ENCODE results near the gene NRN1L. TPM values are rescaled to one million over a fixed set of nuclear protein-coding genes. Genes with fewer than 3 reads are reported as not detected.

Gene NRN1L
- total RNA-seq (2022; extraction: Qiagen RNA extraction) = 0.17 to 0.32 TPM (median 0.23 TPM) in 3 of 5 replicates, not detected in the others

DNA sequence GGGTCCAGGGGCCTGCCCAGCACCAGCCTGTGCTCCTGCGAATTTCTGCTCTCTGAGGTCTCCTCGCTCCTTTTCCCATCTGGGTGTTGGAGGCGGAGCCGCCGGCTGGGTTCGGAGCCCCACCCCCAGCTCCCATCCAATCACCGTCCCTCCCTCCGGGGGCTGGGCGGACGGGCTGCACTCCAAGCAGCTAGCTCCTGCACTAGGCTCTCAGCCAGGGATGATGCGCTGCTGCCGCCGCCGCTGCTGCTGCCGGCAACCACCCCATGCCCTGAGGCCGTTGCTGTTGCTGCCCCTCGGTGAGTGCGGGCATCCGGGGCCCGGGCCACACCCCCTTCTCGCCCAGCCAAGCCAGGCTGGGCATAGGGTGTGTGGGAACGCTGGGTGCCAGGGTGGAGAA is at the start of gene NRN1L:
Gene NRN1L, plus strand, starts transcription at position 202 of the 400 bp plus-strand sequence. Its CDS starts 19 bp downstream, at position 221.

DNA sequence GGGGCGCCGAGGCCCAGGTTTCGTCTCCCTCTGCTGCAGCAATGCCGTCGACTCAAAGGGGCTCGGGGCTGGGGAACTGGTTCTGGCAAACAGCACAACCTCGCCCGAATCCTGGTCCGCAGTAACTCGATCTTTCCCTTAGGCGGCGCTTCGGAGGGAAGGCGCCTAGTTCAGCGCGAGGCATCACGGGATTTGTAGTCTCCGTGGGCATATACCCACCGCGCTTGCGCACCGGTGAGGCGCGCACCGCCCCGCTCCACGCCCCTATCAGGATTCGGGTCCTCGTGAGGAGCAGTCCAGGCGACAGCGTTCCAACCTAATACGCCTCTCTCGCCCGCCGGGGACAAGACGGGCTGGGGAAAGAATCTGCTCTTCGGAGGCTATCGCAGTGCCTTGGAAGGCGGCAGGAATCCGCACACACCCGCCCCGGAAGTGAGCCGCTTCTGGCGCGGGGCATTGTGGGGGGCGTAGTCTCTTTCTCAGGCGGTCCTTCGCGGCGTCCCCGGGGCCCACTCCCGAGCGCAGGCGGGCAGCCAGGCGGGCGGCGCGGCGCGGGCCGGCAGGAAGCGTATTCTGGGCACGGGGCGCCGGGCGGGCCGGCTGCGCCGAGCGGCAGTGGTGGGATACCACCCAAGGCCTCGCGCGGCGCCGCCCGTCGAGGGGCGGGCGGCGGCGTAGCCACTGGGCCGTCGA is 42.7 kb upstream of the NRN1L start, which contains the start of gene THAP11:
Gene THAP11, plus strand, starts transcription at position 505 of the 693 bp plus-strand sequence. CDS start 235 bp downstream, outside the sequence.

DNA sequence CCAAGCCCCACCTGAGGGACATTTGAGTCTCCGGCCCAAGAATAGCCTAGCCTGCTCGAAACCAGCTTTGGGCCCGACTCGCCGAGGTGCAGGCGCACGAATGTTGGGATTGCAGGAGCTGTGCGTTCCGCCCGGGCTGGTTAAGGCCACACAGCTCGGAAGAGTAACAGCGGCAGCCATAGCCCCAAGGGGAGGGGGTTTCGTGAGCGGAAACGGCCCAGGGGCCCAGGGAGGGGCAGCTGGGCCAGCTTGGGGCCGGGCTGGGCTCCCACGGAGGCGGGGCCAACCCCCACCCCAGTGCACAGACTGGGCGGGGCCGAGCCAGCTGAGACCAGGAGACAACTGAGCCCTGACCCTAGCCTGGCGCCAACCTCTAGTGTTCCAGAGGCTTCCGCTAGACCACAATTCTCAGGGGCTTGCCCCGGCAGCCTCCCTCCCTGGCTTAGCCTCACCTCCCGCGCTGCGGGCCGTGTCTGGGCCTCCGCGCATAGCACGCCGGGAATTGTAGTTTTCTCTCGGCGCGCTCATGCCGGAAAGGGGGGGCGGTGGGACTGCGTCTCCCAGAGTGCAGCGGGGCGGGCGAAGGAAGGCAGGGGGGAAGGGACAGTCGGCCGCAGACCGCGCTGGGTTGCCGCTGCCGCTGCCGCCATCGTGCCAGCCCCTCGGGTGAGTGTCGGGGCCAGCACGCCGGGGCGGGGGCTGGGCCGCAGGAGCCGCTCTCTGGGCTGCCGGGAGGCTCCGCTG is 38.2 kb upstream of the NRN1L start, which contains the start of gene NUTF2:
Gene NUTF2, plus strand, starts transcription at position 614 of the 744 bp plus-strand sequence. CDS start 18,198 bp downstream, outside the sequence.

DNA sequence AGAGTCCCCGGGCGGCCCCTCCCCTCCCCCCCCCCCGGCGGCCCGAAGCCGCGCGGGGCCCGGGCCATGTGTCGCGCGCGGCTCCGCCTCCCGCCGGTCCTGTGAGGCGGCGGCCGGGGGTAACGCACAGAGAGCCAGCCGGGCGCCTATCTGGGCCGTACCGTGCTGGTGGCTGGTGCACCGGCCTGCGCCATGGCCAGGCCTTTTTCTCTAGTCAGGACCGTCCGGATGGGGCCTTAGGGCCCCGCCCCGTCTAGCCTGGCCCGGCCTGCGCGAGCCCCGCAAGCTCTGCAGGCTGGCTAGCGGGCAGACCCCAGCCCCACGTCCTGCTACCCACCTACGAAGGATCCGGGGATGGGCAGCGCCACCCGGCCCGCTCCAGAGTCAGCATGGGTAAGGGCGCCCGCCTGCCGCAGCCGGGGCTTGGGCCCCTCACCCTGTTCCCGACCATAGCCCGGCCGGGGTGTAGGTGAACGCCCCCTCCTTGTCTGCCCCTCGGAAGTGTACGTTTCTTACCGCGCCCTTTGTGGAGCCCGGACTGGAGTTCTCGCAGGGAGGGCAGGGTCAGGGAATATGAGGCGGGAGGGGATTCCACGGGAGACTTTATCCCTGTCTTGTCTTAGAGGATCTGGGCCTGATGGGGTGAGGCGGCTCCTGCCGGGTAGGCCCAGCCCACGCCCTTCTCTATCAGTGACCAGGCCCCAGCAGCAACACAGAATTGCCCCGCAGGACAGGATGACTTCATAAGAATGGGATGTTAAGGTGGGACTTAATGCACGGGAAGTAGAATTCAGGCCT is 37.4 kb upstream of the NRN1L start, which contains the start of gene CENPT:
Gene CENPT, minus strand, starts transcription at position 630 of the 798 bp plus-strand sequence. CDS start 13,834 bp downstream, outside the sequence.

DNA sequence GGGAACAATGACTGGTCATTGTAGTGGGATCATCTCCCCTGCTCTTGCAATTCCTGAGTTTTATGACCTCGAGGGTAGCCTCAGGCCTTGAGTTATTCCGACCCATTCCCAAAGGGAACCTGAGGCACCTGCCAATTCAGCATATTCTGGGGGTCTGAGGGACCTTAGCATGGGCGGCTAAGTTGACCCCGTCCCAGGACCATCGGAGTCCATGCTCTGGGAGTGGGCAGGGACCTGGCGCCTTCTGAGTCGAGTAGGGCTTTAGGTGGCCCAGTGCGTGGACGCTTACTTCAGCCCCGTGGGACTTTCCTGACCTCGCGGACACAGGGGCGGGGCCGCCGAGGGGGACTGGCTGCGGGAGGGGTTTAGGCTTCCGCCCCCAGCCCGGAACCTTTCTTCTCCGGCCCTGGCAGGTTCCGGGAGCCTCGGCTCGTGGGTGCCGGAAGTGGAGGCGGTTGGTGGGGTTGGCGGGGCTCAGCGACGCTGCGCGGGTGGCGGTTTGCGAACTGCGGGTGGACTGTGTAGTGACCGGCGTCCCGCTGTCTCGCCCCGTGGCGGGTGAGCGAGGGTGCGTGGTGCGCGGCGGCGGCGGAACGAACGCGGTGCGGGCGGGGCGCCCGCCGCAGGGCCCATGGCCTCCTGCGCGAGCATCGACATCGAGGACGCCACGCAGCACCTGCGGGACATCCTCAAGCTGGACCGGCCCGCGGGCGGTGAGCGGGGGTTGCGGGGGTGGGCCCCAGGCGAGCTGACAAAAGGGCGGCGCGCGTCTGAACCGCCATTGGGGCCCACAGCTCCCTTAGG is 11.9 kb upstream of the NRN1L start, which contains the start of gene EDC4:
Gene EDC4, plus strand, starts transcription at position 422 of the 804 bp plus-strand sequence. Its CDS starts 210 bp downstream, at position 632.

DNA sequence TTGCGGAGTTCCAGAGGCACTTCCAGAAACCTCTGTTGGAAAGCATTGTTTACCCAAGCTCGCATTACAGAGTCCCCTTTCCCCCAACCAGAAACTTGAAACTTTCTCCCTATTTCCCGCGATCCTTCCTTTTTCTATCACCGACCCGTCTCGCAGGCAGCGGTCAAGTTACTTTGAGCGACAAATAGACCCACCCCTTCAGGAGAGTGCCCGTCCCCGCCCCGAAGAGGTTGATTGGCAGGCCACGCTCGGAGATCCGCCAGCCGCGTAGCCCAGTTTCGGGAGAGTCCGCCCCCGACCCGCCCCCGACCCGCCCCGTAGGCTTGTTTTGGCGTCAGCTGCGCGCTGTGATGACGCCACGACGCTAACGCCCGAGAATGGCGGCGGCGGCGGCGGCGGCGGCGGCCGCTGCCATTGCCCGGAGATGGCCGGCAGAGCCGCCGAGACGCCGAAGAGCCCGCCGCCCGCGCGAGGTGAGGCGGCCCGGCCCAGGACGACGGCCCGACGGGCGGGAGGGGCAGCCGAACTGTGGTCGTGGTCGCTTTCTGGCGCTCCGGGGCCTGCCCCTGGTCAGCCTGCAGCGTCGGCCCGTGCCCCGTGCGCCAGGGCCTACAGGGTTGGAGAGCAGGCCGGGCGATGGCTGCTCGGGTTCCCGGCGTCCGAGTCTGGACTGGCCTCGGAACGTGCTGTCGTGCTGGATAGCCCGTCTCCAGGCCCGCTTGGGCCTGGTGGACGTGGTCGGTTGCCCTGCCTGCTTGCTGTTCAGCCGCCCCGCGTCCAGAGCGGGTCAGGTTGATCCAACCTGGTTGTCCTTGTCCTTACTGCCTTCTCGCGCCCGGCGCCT is 8.4 kb downstream of the NRN1L start, which contains the start of gene PSKH1:
Gene PSKH1, plus strand, starts transcription at position 356 of the 844 bp plus-strand sequence. CDS start 15,496 bp downstream, outside the sequence.

DNA sequence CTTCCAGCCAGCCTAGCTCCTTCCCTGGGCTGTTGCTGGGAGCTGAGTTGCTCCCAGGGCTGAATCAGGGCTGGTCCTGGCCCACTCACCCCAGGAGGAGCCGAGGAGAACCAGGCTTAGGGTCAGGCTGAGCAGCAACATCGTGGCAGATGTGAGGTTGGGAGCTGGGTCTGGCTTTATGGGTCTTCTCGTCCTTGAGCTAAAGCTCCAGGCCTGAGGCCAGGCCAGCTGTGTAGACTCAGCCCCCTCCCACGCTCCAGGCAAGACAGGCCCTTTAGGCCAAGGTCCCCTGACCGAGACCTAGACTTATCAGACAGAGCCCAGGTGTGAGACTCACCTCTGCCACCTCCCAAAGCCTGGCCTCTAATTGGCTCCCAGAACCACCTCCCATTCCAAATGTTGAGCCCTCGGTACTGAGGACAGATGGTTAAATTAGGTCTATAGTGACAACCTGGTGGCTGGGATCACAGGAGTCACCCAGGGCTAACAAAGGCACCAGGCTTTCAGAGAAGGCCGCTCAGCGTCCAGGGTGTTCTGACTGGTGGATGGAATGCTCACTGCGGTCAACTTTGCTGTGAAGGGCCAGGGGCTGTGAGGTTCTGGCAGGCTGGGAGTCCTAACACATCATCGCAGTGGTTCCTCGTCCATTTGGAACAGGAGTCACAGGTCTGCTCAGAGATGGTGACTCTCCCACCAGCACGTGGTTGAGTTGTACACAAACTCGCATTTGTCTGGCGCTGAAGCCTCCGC is 47.2 kb downstream of the NRN1L start, which contains the start of gene CTRL:
Gene CTRL, minus strand, starts transcription at position 151 of the 750 bp plus-strand sequence. Its CDS starts 10 bp downstream, at position 141.

Other genes starting within 250 kb of the NRN1L start
- 1.5 to 2.7 TPM (median 2.2 TPM) in 5 replicates for gene CARMIL2, start 239.7 kb upstream of the NRN1L start, total RNA-seq (2022; extraction: Qiagen RNA extraction)
- gene ACD, start 224.6 kb upstream of the NRN1L start, total RNA-seq (2022; extraction: Qiagen RNA extraction) = 33.0 to 37.8 TPM (median 35.2 TPM) in 5 replicates
- gene PARD6A, start 223.9 kb upstream of the NRN1L start, total RNA-seq (2022; extraction: Qiagen RNA extraction) = 1.5 to 2.4 TPM (median 2.2 TPM) in 5 replicates
- 6.6 to 12.8 TPM (median 11.7 TPM) in 5 replicates for gene ENKD1, start 218.1 kb upstream of the NRN1L start, total RNA-seq (2022; extraction: Qiagen RNA extraction)
- gene C16orf86, start 218.1 kb upstream of the NRN1L start, total RNA-seq (2022; extraction: Qiagen RNA extraction) = 0.05 to 0.13 TPM in 2 of 5 replicates, not detected in the others
- gene GFOD2, start 165.6 kb upstream of the NRN1L start, total RNA-seq (2022; extraction: Qiagen RNA extraction) = 15.8 to 18.5 TPM (median 16.2 TPM) in 5 replicates
- 8.2 to 9.6 TPM (median 8.8 TPM) in 5 replicates for gene RANBP10, start 78.3 kb upstream of the NRN1L start, total RNA-seq (2022; extraction: Qiagen RNA extraction)
- 0.31 to 0.78 TPM (median 0.48 TPM) in 5 replicates for gene TSNAXIP1, start 78.0 kb upstream of the NRN1L start, total RNA-seq (2022; extraction: Qiagen RNA extraction)
- gene THAP11, start 42.6 kb upstream of the NRN1L start, total RNA-seq (2022; extraction: Qiagen RNA extraction) = 30.7 to 42.9 TPM (median 39.1 TPM) in 5 replicates
- 230 to 249 TPM (median 238 TPM) in 5 replicates for gene NUTF2, start 38.0 kb upstream of the NRN1L start, total RNA-seq (2022; extraction: Qiagen RNA extraction)
- gene CENPT, start 37.2 kb upstream of the NRN1L start, total RNA-seq (2022; extraction: Qiagen RNA extraction) = 24.3 to 27.5 TPM (median 26.6 TPM) in 5 replicates
- 55.4 to 57.6 TPM (median 56.0 TPM) in 5 replicates for gene EDC4, start 11.8 kb upstream of the NRN1L start, total RNA-seq (2022; extraction: Qiagen RNA extraction)
- gene PSKH1, start 8.4 kb downstream of the NRN1L start, total RNA-seq (2022; extraction: Qiagen RNA extraction) = 13.2 to 16.0 TPM (median 14.7 TPM) in 5 replicates
- 1.1 to 2.0 TPM (median 1.5 TPM) in 5 replicates for gene CTRL, start 47.0 kb downstream of the NRN1L start, total RNA-seq (2022; extraction: Qiagen RNA extraction)
- gene PSMB10, start 52.0 kb downstream of the NRN1L start, total RNA-seq (2022; extraction: Qiagen RNA extraction) = 35.7 to 57.9 TPM (median 49.6 TPM) in 5 replicates
- gene LCAT, start 59.2 kb downstream of the NRN1L start, total RNA-seq (2022; extraction: Qiagen RNA extraction) = 8.2 to 13.3 TPM (median 11.3 TPM) in 5 replicates
- gene SLC12A4, start 83.8 kb downstream of the NRN1L start, total RNA-seq (2022; extraction: Qiagen RNA extraction) = 26.4 to 33.2 TPM (median 30.0 TPM) in 5 replicates
- gene DPEP3, start 95.6 kb downstream of the NRN1L start, total RNA-seq (2022; extraction: Qiagen RNA extraction) = not detected in 5 replicates
- gene DPEP2, start 114.6 kb downstream of the NRN1L start, total RNA-seq (2022; extraction: Qiagen RNA extraction) = not detected in 5 replicates
- not detected in 5 replicates for gene DPEP2NB, start 131.0 kb downstream of the NRN1L start, total RNA-seq (2022; extraction: Qiagen RNA extraction)
- 18.4 to 21.0 TPM (median 20.7 TPM) in 5 replicates for gene DDX28, start 138.3 kb downstream of the NRN1L start, total RNA-seq (2022; extraction: Qiagen RNA extraction)
- 16.6 to 18.5 TPM (median 17.3 TPM) in 5 replicates for gene DUS2, start 138.4 kb downstream of the NRN1L start, total RNA-seq (2022; extraction: Qiagen RNA extraction)
- 12.8 to 16.1 TPM (median 14.0 TPM) in 5 replicates for gene NFATC3, start 200.5 kb downstream of the NRN1L start, total RNA-seq (2022; extraction: Qiagen RNA extraction)